Renal cortex interstitium (tissue), 11 donors: ENCODE data around the gene WNT11. TPM values are rescaled to one million over a fixed set of nuclear protein-coding genes. Genes with fewer than 3 reads are reported as not detected.

Experiments
- DNase-seq, 11 donors: peaks; one replicate each; pipeline ENCODE4 v3.0.0-alpha.2; 2013; ENCODE audit warnings: low read depth in 9 of 11, low spot score in 4 of 11; ENCODE audit errors: extremely low read depth in 1 of 11
- polyA plus RNA-seq, 3 donors: library from polyadenylated mRNA; unstranded; fragments of 120-200 nt; gene quantifications; one replicate each; pipeline ENCODE4 v1.2.1, GENCODE V29; 2013; ENCODE audit not compliant: insufficient read length in 3 of 3

Gene WNT11
- polyA plus RNA-seq, 3 donors, result 9.5 to 20.4 (median 18.4) TPM

DNA sequence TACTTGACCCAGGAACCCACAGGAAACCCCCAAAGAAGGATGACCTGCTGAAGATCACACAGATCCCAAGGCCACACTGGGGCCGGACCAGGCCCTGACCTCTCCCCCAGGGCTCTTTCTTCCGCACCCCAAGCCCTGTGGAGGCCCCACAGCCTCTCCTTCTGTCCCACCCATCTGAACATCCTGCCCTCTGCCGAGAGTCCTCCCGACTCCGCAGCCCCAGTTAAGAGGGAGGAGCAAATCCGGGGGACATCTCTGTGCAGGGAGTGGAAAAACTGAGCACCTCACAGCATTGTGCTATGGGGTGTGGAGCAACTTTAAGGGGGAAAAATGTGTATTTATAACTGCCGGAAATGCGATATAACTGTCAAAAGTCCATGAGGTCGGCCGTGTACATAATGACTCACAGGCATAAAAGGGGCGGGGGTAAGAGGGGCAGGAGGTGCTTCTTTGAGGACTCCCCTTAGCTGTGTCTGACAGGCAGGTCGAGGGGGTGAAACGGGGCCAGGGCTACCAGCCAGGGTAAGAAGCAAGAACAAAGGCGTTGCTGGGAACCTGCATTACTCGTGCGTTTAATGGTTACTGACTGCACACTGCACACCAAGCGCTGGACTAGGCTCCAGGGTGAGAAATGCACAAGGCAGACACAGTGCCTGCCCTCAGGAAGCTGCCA, 57.2 kb downstream of the WNT11 start:
- no peak for DNase-seq

GRCh38 chr11:76148231-76148630, 58.1 kb downstream of the WNT11 start:
- no peak for DNase-seq

GRCh38 chr11:76147106-76147740, 59.1 kb downstream of the WNT11 start:
- DNase-seq, result no peak

- no peak for DNase-seq
Observed at GRCh38 chr11:76143274-76143673, 63.0 kb downstream of the WNT11 start.

- no peak for DNase-seq
Observed at GRCh38 chr11:76141901-76142588, 64.3 kb downstream of the WNT11 start.

DNA sequence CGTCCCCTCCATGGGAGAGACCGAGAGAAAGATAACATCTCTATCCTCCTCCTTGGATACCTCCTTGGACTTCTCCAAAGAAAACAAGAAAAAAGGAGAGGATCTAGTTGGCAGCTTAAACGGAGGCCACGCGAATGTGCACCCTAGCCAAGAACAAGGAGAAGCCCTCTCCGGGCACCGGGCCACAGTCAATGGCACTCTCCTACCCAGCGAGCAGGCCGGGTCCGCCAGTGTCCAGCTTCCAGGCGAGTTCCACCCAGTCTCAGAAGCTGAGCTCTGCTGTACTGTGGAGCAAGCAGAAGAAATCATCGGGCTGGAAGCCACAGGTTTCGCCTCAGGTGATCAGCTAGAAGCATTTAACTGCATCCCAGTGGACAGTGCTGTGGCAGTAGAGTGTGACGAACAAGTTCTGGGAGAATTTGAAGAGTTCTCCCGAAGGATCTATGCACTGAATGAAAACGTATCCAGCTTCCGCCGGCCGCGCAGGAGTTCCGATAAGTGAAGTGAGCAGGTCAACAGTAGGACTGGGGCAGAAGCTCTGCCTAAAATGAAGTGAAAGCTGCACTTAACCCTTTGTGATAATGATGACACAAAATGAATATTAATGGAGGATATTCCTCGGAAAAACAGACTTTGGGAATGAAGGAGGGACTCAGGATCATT, 65.3 kb downstream of the WNT11 start:
- DNase-seq, result no peak

GRCh38 chr11:76139314-76139713, 67.0 kb downstream of the WNT11 start:
- DNase-seq, result no peak

Other genes with a start within 250 kb of the WNT11 start
- gene THAP12, start 174.6 kb upstream of the WNT11 start, polyA plus RNA-seq, result 10 to 100 TPM; 70.2 to 91.9 (median 79.1) TPM
- gene GVQW3, start 174.8 kb upstream of the WNT11 start, polyA plus RNA-seq, result 10 to 100 TPM; 10.9 to 15.9 (median 13.8) TPM
- 10 to 100 TPM; 26.6 to 35.9 (median 32.7) TPM for gene EMSY, start 238.5 kb upstream of the WNT11 start, polyA plus RNA-seq